Left lung (tissue), 10 donors: ENCODE measurements around the gene CAPN5. TPM values are rescaled to one million over a fixed set of nuclear protein-coding genes. Genes with fewer than 3 reads are reported as not detected.

Experiments used
- ATAC-seq: fragments of 200-7000 bp; cut with Tn5 transposase; one replicate; pipeline ENCODE4 v1.9.1; 2020; ENCODE audit warnings: moderate library complexity
- DNase-seq, 4 donors: peaks; one replicate each; pipeline ENCODE4 v3.0.0-alpha.2; 2013 to 2020
- H3K27ac ChIP-seq, 2 donors: fragments of 200-600 bp; sonication (generic) in 1 of 2; one replicate each; pipeline versions ENCODE4 v1.5.0 to v1.8.0; 2020 to 2021
- H3K27me3 ChIP-seq, 2 donors: fragments of 200-600 bp; sonication (generic) in 1 of 2; one replicate each; pipeline versions ENCODE4 v1.5.0 to v1.8.0; 2020 to 2021
- H3K36me3 ChIP-seq, 2 donors: fragments of 200-600 bp; sonication (generic) in 1 of 2; one replicate each; pipeline versions ENCODE4 v1.5.0 to v1.8.0; 2020 to 2021
- H3K4me1 ChIP-seq, 2 donors: fragments of 200-600 bp; one replicate each; pipeline ENCODE4 v1.8.0; 2021
- H3K4me3 ChIP-seq, 2 donors: fragments of 200-600 bp; sonication (generic) in 1 of 2; one replicate each; pipeline versions ENCODE4 v1.5.0 to v1.8.0; 2020 to 2021; ENCODE audit warnings: mild to moderate bottlenecking in 1 of 2
- H3K9me3 ChIP-seq, 2 donors: fragments of 200-600 bp; sonication (generic) in 1 of 2; one replicate each; pipeline versions ENCODE4 v1.5.0 to v1.8.0; 2020 to 2021
- intact Hi-C, 2 donors: fragments of 100-400 bp; cut with DNase I; formaldehyde crosslinking; loops; one replicate each; pipeline versions ENCODE4 v1.11.2 to v1.14.2; 2022
- polyA plus RNA-seq, 6 donors: library from polyadenylated mRNA; unstranded; fragments of 120-200 nt; gene quantifications; one replicate each; pipeline ENCODE4 v1.2.1, GENCODE V29; 2013; ENCODE audit not compliant: insufficient read length in 6 of 6
- total RNA-seq, 2 donors: library from RNA; stranded (reverse); fragmentation: NEBNext Ultra II Directional; extraction: Animal tissue kit (Norgen Biotek cat#: 25700); gene quantifications; one replicate each; pipeline ENCODE4 v1.2.1, GENCODE V29; 2021
- TF ChIP-seq, protein P1 (sequence below), 2 donors: fragments of 200-600 bp; sonication (generic) in 1 of 2; IDR thresholded peaks; one replicate each; pipeline versions ENCODE4 v1.5.0 to v1.8.0; 2021; ENCODE audit warnings: antibody characterized with exemption in 2 of 2
- donor health status: DM: no; HTN: yes; CAD: no.
- donor health status: DM: no; HTN: no; CAD: no.

CAPN5 gene
- total and polyA plus RNA-seq, 8 donors = 11.7 to 32.9 (median 24.8) TPM

DNA sequence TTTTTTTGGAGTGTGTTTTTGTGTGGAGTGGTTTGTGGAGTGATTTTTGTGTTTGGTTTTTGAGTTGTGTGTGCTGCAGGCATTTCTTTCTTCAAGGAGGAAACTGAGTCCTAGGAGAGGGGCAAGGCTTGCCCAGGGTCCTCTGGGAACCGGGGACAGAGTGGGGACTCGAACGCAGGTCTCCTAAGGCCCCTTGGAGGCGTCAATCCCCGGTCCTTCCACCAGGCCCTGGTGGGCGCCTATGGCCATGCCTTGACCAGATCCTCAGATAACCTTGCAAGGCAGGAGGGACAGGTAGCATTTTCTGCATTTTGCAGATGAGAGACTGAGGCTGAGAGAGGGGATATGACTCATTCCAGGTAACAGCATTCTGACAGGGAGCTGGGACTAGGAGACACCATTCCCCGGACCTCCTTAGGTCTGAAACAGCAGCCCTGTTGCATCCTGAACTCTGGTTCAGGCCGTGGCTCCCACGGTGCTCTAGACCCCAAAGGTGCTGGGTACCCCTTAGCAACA is 100.4 kb downstream of the CAPN5 start:
- no peaks in the 10 kb centered on the region for H3K4me1 ChIP-seq
- H3K4me3 ChIP-seq = no peak overlapping the region
- intact Hi-C loops = no loop called here
- no peaks in the 10 kb centered on the region for H3K36me3 ChIP-seq
- no peak for ATAC-seq
- H3K9me3 ChIP-seq = no peaks in the 10 kb centered on the region
- DNase-seq = peak in 1 of 4 donors; percentile 44
- TF ChIP-seq, protein P1, sequence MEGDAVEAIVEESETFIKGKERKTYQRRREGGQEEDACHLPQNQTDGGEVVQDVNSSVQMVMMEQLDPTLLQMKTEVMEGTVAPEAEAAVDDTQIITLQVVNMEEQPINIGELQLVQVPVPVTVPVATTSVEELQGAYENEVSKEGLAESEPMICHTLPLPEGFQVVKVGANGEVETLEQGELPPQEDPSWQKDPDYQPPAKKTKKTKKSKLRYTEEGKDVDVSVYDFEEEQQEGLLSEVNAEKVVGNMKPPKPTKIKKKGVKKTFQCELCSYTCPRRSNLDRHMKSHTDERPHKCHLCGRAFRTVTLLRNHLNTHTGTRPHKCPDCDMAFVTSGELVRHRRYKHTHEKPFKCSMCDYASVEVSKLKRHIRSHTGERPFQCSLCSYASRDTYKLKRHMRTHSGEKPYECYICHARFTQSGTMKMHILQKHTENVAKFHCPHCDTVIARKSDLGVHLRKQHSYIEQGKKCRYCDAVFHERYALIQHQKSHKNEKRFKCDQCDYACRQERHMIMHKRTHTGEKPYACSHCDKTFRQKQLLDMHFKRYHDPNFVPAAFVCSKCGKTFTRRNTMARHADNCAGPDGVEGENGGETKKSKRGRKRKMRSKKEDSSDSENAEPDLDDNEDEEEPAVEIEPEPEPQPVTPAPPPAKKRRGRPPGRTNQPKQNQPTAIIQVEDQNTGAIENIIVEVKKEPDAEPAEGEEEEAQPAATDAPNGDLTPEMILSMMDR (IDR thresholded peaks at IDR 0.05) = no peak
- no peaks in the 10 kb centered on the region for H3K27me3 ChIP-seq
- H3K27ac ChIP-seq = no peak overlapping the region

DNA sequence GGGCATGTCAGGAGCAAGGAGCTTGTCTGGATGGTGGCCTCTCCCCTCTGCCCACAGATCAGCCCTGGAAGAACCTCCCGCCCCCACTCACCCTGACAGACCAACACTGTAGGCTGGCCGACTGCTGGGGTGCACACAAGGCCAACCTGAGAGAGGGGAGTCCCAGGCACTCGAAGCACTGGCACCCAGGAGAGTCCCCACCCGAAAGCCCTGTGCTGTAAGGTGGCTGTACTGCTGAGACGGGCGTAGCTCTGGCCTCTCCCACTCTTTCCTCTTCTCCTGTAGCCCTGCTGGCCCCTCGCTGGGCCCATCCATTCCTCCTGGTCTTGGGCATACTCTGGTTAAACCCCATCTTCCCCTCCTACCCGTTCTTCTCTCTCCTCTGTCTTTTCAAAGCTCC is 101.0 kb downstream of the CAPN5 start:
- TF ChIP-seq, protein P1 (IDR thresholded peaks at IDR 0.05) = no peak
- intact Hi-C loops = no loop called here
- Histone ChIP-seq H3K27me3 (no peaks in the 10 kb centered on the region), H3K9me3 (no peaks in the 10 kb centered on the region), H3K36me3 (no peaks in the 10 kb centered on the region), H3K4me1 (no peaks in the 10 kb centered on the region), H3K4me3 (no peak overlapping the region), H3K27ac (no peak overlapping the region)
- DNase-seq = peak in 1 of 4 donors; percentile 49
- no peak for ATAC-seq

DNA sequence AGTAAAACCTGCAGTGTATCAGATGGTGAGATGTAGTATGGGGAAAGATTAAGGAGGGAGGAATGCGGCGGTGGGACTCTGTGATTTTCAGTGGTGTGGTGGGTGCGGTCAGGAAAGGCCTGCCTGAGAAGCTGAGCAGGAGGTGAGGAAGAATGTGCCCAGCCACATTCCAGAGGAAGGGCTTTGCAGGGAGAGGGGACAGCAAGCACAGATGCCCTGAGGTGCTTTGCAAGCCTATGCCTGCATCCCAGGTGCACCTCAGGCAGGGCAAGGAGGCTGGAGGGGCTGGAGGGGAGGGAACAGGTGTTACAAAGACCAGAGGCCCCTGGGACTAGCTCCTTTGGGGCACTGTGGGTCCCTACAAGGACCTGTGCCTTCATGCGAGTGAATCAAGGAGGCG is 103.3 kb downstream of the CAPN5 start:
- Histone ChIP-seq H3K27ac (no peak overlapping the region), H3K4me1 (peaks cover 0 to 11% of the 10 kb centered on the region in 2 donors), H3K9me3 (no peaks in the 10 kb centered on the region), H3K4me3 (no peak overlapping the region), H3K27me3 (no peaks in the 10 kb centered on the region), H3K36me3 (no peaks in the 10 kb centered on the region)
- no peak for ATAC-seq
- TF ChIP-seq, protein P1 (IDR thresholded peaks at IDR 0.05) = no peak
- intact Hi-C loops = no loop called here
- peak in 1 of 4 donors; percentile 22 for DNase-seq

DNA sequence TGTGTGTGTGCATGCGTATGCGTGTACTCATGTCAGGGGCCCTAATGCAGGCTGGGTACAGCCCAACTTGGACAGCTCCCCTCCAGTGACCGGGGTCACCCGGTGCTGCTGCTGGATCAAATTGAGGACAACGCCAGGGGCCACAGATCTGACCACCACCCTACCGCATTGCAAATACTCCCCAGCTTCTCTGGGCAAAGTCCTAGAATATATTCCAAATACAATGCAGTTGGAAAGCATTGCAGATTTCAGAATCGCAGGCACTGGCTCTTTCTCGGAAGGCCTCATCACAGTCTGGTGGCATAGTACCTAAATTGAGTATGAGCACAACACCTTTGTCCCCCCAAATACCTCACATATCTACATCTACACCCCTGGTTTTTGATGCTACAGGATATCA is 104.5 kb downstream of the CAPN5 start:
- Histone ChIP-seq H3K27ac (no peak overlapping the region), H3K4me1 (peaks cover 0 to 19% of the 10 kb centered on the region in 2 donors), H3K27me3 (no peaks in the 10 kb centered on the region), H3K36me3 (no peaks in the 10 kb centered on the region), H3K9me3 (no peaks in the 10 kb centered on the region), H3K4me3 (no peak overlapping the region)
- intact Hi-C loops = no loop called here
- TF ChIP-seq, protein P1 (IDR thresholded peaks at IDR 0.05) = no peak
- ATAC-seq (no peak), DNase-seq (no peak)

DNA sequence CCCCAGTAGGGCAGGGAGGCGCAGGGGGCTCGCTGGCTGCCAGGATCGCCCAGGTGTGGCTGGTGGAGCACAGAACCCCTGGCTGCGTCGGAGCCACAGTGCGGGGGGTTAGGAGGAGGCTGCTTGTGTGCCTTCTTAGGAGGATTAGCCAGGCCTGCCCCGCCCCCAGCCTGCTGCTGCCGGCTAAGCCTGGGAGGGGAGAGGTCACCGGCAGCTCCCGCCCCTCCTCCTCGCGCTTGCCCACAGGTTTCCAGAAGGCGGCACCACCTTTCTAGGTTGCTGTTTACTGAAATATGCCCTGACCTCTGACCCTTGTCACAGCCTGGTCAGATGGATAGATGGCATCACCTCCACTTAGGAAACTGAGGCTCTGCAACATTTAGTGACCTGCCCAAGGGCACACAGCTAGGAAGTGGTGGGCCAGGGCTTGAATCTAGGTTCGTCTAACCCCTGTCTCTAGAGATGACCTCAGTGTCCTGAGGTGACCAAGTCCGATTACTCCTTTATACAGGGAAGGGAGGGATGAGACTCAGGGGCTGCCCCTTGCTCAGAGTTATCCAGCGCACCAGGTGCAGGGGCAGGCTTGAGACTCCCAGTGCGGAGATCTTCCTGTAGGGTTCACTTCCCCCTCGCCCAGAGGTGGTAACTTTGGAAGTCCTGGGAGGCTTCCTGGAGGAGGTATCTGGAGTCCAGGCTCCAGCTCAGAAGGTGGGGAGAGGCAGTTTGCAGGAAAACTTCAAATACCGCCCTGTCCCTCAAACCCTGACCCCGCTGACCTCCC is 105.3 kb downstream of the CAPN5 start:
- peaks cover 0 to 19% of the 10 kb centered on the region in 2 donors for H3K4me1 ChIP-seq
- TF ChIP-seq, protein P1 (IDR thresholded peaks at IDR 0.05) = no peak
- H3K36me3 ChIP-seq = no peaks in the 10 kb centered on the region
- H3K27ac ChIP-seq = no peak overlapping the region
- no peak overlapping the region for H3K4me3 ChIP-seq
- H3K9me3 ChIP-seq = no peaks in the 10 kb centered on the region
- peak in 1 of 4 donors; percentile 70 for DNase-seq
- no peak for ATAC-seq
- intact Hi-C loops = no loop called here
- H3K27me3 ChIP-seq = no peaks in the 10 kb centered on the region
